Epithelial cell of proximal tubule (primary cell): ENCODE results near the gene UBE2G2. TPM values are rescaled to one million over a fixed set of nuclear protein-coding genes. Genes with fewer than 3 reads are reported as not detected.

ENCODE experiments used
- DNase-seq: peaks from one replicate; pipeline ENCODE4 v3.0.0-alpha.2; 2011; ENCODE audit warnings: low read depth
- H3K4me3 ChIP-seq: 2 replicates; pipeline ENCODE4 v1.5.1; 2011; ENCODE audit warnings: low read depth, mild to moderate bottlenecking, low read length
- CTCF ChIP-seq: conservative IDR thresholded peaks from 2 replicates; pipeline ENCODE4 v1.5.1; 2012; ENCODE audit warnings: low read depth, mild to moderate bottlenecking, low read length
- total RNA-seq: library from RNA; depleted of rRNA; stranded (reverse); fragments of >200 nt; gene quantifications from 2 replicates; pipeline ENCODE4 v1.2.3, GENCODE V29; 2015

UBE2G2 gene
- total RNA-seq, 1 donor from 2014 or later = 29.6 TPM

- no peak overlapping the region for H3K4me3 ChIP-seq
- DNase-seq = no peak
- no peak for TF ChIP-seq CTCF
Measured at GRCh38 chr21:44778983-44779382, 22.6 kb downstream of the UBE2G2 start.

GRCh38 chr21:44778499-44778911 is 23.1 kb downstream of the UBE2G2 start:
- no peak overlapping the region for H3K4me3 ChIP-seq
- no peak for DNase-seq
- no peak for TF ChIP-seq CTCF

GRCh38 chr21:44778094-44778493 is 23.5 kb downstream of the UBE2G2 start:
- DNase-seq = no peak
- H3K4me3 ChIP-seq = no peak overlapping the region
- TF ChIP-seq CTCF = no peak

GRCh38 chr21:44774972-44775371 is 26.6 kb downstream of the UBE2G2 start:
- DNase-seq = no peak
- TF ChIP-seq CTCF = no peak
- H3K4me3 ChIP-seq = no peak overlapping the region

DNA sequence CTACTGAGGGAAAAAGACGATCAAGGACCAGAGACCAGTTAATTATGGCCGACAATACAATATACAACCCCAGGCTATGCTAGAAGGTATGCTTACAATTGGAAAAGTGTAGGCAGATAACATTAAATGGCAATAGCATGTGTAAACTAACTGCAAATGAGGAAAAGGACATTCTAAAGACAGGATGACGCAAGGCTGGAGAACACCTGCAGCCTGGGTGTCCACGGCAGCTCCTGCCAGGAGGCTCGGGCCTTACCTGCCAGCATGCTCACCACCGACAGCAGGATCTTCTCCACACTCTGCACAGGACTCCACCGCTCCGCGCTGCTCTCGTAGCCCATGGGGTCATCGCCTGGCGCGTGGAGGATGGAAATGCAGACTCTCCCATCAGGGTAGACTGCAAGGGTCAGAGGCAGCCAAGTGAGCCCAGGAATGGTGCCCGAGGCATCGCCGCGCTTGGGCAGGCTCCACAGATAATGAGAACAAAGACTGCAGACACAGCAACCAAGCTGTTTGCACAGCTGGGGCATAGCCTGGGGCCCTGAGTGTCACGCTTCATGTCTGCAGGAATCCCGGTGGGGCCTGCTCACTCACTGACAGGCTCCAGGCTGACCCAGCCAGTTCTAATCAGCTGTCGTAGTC is 28.2 kb downstream of the UBE2G2 start:
- H3K4me3 ChIP-seq = no peak overlapping the region
- TF ChIP-seq CTCF = no peak
- DNase-seq = peak; percentile 37

DNA sequence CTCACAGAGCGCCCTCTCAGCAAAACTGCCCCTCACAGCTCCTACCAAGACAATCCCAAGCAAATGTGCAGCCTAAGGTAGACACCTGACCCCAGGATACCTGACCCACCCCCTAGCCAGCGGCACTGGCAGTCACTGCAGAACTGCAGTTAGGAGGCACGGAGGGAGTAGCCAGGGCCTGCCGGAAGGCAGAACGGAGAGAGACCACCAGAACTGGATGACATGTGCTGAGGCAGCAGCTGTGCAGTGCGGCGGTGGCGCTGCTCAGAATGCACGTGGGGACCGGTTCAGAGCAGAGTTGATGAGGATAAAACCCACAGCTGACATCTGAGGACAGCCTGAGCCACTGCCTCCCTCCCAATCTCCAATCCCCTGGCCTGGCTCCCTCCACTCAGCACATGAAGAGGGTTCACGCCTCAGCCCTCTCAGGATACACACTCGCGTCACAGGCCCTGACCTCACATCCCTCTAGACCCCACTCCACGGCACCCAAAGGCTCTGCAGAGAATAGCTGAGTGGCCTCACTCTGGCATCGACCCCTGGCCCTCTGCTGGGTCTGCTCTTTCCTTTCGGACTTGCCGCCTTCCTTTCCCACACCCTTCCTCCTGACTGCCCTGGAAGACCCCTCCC is 29.6 kb downstream of the UBE2G2 start:
- no peak overlapping the region for H3K4me3 ChIP-seq
- no peak for TF ChIP-seq CTCF
- DNase-seq = no peak
